HG03103 (cell line): ENCODE results near the gene SPEM1.

Experiments
- ATAC-seq: cut with Tn5 transposase; IDR thresholded peaks from one replicate; pipeline ENCODE4 v1.9.1; 2021; ENCODE audit warnings: low read depth; ENCODE audit not compliant: unreplicated experiment

SPEM1 gene, protein sequence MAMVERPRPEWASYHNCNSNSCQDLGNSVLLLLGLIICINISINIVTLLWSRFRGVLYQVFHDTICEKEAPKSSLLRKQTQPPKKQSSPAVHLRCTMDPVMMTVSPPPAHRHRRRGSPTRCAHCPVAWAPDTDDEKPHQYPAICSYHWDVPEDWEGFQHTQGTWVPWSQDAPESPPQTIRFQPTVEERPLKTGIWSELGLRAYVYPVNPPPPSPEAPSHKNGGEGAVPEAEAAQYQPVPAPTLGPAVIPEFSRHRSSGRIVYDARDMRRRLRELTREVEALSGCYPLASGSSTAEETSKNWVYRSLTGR

GRCh38 chr17:7419819-7420610 is at the start of gene SPEM1:
Gene SPEM1, plus strand, starts transcription at chr17:7420324. Its CDS starts 61 bp downstream, at chr17:7420385.
- no peak for ATAC-seq

DNA sequence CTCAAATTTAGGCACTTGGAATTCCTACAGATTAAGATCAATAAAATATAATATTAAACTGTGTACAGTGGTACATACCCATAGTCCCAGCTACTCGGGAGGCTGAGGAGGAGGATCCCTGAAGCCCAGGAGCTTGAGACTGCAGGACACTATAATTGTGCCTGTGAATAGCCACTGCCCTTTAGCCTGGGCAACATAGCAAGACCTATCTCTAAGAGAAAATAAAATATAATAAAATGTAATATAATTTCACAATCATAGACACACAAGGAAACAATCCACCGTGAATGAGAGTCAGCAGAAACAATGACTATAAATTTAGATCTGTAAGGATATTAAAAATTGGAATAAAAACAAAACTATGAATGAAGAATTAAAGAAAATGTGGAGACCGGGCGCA is 49.3 kb upstream of the SPEM1 start:
- ATAC-seq = no peak

DNA sequence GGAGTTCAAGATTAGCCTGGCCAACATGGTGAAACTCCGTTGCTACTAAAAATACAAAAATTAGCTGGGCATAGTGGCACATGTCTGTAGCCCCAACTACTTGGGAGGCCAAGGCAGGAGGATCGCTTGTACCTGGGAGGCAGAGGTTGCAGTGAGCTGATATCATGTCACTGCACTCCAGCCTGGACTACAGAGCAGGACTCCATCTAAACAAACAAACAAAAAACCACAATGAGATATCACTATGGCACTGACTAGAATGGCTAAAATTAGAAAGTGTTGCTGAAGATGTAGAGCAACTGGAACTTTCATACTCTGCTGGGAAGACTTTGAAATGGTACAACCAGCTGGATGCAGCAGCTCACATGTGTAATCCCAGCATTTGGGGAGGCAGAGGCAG is 45.8 kb upstream of the SPEM1 start:
- no peak for ATAC-seq

DNA sequence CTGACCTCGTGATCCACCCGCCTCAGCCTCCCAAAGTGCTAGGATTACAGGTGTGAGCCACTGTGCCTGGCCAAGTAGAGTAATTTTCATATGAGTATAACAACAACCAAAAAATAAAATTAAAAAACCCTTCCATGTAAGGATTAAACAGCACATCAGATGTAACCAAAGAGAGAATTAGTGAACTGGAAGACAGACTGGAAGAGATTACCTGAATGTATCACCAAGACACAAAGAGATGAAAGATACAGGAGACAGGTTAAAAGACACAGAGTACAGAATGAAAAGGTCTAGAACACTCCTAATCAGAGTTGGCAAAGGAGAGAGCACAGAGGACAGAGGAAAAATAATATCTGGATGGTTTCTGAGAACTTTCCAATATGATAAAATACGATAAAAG is 41.0 kb upstream of the SPEM1 start:
- ATAC-seq = no peak

GRCh38 chr17:7380321-7380720 is 39.8 kb upstream of the SPEM1 start:
- no peak for ATAC-seq

DNA sequence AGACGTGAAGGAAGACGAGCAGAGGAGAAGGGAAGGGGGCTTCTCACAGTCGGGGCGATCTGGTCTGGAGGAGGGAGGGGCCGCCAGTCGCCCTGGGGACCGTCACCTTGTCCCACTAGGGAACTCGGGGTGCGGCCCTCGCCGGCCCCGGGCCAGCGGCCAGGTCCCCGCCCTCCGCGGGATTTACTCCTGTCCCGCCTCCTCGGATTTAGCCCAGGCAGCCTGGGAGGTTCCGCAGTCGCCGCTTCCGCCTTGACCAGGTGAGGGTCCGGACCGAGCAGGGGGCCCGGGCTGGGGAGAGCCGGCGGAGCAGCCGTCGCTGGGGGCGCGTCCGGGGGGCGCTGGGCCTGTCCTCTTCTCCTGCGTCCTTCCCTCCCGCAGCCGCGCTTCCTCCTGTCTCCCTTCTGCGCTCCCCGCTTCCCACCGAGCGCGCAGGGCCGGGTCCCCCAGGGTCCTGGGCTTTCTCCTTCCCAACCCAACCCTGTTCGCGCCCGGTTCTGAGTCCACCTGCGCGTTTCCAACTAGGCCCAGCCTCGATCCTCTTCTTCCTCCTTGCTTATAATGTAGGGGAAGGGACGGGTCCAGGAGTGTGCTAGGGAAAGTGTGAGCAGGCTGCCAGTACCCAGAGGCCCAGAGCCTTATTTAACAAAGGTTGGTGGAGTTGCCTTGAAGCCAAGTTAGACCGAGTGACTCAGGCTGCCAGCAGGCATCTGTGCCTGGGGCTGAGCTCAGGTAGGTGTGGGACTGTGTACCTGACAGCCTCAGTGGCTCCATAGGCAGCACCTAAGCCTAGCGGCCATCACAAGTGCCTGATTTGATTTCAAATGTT is 39.1 kb upstream of the SPEM1 start, which contains the start of gene TNK1:
Gene TNK1 (plus strand): TSS at position 235 of the 829 bp plus-strand sequence. CDS start 1,838 bp downstream, outside the sequence.
- ATAC-seq = no peak

DNA sequence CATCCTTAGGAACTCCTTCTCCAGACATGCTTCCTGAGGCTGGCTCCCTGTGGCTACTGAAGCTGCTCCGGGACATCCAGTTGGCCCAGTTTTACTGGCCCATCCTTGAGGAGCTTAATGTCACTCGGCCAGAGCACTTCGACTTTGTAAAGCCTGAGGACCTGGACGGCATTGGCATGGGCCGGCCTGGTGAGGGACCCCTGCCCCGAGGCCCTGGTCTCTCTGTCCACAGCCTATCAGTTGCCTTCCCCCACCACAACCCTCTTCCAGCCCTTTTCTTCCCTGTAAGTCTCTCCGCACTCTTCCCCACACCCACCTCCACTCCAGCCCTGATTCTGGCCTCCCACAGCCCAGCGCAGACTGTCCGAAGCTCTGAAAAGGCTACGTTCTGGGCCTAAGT is 37.2 kb upstream of the SPEM1 start:
- no peak for ATAC-seq

GRCh38 chr17:7383371-7383741 is 36.8 kb upstream of the SPEM1 start:
- ATAC-seq = no peak

GRCh38 chr17:7383742-7384488 is 36.2 kb upstream of the SPEM1 start:
- no peak for ATAC-seq

DNA sequence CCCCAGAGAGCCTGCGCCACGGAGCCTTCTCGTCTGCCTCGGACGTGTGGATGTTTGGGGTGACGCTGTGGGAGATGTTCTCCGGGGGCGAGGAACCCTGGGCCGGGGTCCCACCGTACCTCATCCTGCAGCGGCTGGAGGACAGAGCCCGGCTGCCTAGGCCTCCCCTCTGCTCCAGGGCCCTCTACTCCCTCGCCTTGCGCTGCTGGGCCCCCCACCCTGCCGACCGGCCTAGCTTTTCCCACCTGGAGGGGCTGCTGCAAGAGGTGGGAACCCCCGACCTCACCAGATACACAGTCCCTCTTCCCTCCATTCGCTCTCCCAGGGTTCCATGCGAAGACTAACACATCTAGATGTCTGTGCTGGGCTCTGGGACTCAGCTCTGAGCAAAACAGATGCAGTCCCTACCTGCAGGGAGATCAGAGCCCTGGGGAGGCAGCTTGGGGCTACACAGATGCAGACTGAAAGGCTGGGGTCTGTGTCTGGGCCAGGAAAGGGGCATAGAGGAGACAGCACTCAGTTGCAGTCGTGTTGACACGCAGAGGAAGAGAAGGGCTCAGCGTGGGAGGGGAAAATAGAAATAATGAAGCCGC is 35.5 kb upstream of the SPEM1 start:
- no peak for ATAC-seq

DNA sequence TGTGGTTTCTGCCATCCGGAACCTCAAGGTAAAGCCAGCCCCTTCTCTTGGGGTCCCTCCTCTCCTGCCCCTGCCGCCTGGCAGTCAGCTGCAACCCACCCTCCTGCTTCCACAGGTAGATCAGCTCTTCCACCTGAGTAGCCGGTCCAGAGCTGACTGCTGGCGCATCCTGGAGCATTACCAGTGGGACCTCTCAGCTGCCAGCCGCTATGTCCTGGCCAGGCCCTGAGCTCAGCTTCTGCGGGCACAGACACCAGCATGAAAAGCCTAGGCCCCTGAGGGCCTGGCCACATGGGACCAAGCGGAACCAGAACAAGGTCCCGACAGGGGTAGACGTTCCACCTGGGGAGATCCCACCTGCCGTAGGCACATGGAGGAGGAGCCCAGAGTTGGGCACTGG is 31.3 kb upstream of the SPEM1 start:
- no peak for ATAC-seq

GRCh38 chr17:7389924-7390910 is 29.9 kb upstream of the SPEM1 start:
- ATAC-seq = no peak

DNA sequence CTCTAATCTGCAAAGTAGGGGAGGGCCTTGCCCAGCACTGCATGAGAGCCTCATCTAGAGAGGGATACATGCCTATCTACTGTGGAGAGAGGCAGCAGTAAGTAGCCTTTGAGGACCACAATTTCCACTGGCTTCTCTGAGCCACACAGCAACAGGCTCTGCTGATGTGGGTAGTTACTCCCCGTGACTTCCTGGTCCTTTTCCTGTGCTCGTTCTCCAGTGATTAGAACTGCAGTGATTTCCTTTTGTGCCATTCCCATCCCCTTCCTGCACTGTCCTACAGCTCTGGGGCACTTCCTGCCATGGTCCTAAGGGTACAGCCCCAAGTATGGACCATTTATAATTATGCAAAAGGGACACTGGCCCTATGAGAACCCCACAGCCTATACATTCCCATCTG is 28.8 kb upstream of the SPEM1 start:
- ATAC-seq = no peak

- no peak for ATAC-seq
These were observed 27.2 kb upstream of the SPEM1 start for GRCh38 chr17:7392696-7393612.

DNA sequence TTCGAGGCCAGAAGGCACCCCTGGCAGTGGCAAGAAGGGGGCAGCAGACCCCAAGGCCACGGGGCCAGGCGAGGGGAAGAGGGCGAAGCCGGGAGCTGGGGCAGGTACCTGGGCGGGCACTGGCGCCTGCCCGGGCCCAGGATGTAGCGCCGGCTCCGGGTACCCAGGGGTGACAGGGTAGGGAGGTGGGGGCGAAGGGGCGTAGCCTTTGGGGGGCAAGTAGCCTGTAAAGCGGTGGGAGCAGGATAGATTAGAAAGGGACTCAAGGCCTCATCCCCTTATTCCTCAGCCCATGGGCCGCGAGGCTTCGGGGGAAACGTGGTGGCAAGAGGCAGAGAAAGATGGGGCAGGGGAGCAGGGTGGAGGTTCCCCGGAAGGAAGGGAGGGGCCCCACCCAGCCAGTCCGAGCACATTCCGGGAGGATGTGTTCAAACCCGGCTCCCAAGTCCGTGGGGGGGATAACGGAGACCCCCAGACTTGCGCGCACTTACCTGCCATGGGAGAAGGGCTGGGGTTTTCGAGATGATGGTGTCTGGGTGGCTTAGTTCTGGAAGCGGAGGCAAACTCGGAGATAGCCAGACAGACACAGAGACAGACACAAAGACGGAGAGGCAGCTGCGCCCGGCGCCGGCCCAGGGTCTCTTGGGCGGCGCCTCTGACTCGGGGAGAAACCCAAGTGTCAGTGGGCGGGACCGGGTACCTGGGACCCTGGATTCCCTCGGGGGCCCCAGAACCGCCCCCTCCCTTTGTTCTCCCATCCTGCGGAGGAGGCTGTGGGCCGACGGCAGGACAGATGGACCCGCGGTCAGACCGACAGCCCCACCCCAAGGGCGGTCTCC is 26.3 kb upstream of the SPEM1 start:
- ATAC-seq = no peak

GRCh38 chr17:7394452-7395191 is 25.5 kb upstream of the SPEM1 start, which contains the start of gene PLSCR3:
Gene PLSCR3, minus strand, starts transcription at chr17:7394525. Its CDS starts 415 bp downstream, at chr17:7394110.
- no peak for ATAC-seq
